Mesenteric fat pad (tissue), 1 donor: ENCODE data around the gene NANP. TPM values are rescaled to one million over a fixed set of nuclear protein-coding genes. Genes with fewer than 3 reads are reported as not detected.
"Not testable (repeated sequence)": the region's sequence is repeated elsewhere in the genome, so short reads cannot be mapped to it uniquely, and the experiment has no call there.

Experiments
- DNase-seq: peaks from one replicate; pipeline ENCODE4 v3.0.0-alpha.2; 2020; ENCODE audit warnings: low spot score
- long read RNA-seq: library from polyadenylated mRNA; unstranded; transcript quantifications from one replicate; pipeline ENCODE4 v2.0.0, GENCODE V29; 2020
- total RNA-seq: library from RNA; stranded (reverse); fragmentation: NEBNext Ultra II Directional; extraction: Animal tissue kit (Norgen Biotek cat#: 25700); gene quantifications from one replicate; pipeline ENCODE4 v1.2.1, GENCODE V29; 2021
- donor health status: DM: yes; HTN: yes; CAD: no.

Gene NANP
- total RNA-seq = 7.5 TPM
- long read RNA-seq, transcript NANP-201 (2 exons, 3,964 nt) = major isoform, 10 of 10 reads
- long read RNA-seq, partial matches to known transcripts = 0 of 10 reads
- long read RNA-seq, other reads (novel, unspliced or antisense) = 0 of 10 reads

GRCh38 chr20:25623736-25624499, at the start of gene NANP:
NANP (minus strand) TSS chr20:25624014; CDS start chr20:25623948, 66 bp downstream.
- DNase-seq = peak; percentile 98

- no peak for DNase-seq
Measured at GRCh38 chr20:25672659-25673235, 48.9 kb upstream of the NANP start.

GRCh38 chr20:25669826-25670422, 46.1 kb upstream of the NANP start:
- no peak for DNase-seq

- DNase-seq = no peak
Measured at GRCh38 chr20:25668446-25668845, 44.6 kb upstream of the NANP start.

GRCh38 chr20:25659999-25660398, 36.2 kb upstream of the NANP start:
- no peak for DNase-seq

- DNase-seq = no peak
Measured at GRCh38 chr20:25654487-25654886, 30.7 kb upstream of the NANP start.

- DNase-seq = not testable (repeated sequence)
Measured at GRCh38 chr20:25652866-25653265, 29.1 kb upstream of the NANP start.

GRCh38 chr20:25644814-25645213, 21.0 kb upstream of the NANP start:
- DNase-seq = no peak

- no peak for DNase-seq
Measured at GRCh38 chr20:25643716-25644115, 19.9 kb upstream of the NANP start.

- no peak for DNase-seq
Measured at GRCh38 chr20:25637247-25637646, 13.4 kb upstream of the NANP start.

GRCh38 chr20:25632940-25633790, 9.4 kb upstream of the NANP start:
- no peak for DNase-seq

- not testable (repeated sequence) for DNase-seq
Measured at GRCh38 chr20:25630615-25631014, 6.8 kb upstream of the NANP start.

- no peak for DNase-seq
Measured at GRCh38 chr20:25629816-25630499, 6.1 kb upstream of the NANP start.

GRCh38 chr20:25626779-25627178, 3.0 kb upstream of the NANP start:
- DNase-seq = no peak

- DNase-seq = no peak
Measured at GRCh38 chr20:25624500-25624939, 706 bp upstream of the NANP start.

GRCh38 chr20:25623225-25623735, 534 bp downstream of the NANP start:
- DNase-seq = no peak

- no peak for DNase-seq
Measured at GRCh38 chr20:25622450-25623224, 1.2 kb downstream of the NANP start.

- DNase-seq = no peak
Measured at GRCh38 chr20:25622049-25622448, 1.8 kb downstream of the NANP start.

GRCh38 chr20:25619514-25619913, 4.3 kb downstream of the NANP start:
- DNase-seq = no peak

GRCh38 chr20:25608774-25609173, 15.0 kb downstream of the NANP start:
- no peak for DNase-seq
